Activated CD4-positive, alpha-beta T cell treated with anti-CD3 and anti-CD28 coated beads for 36 hours (primary cell): ENCODE results near the gene ACTRT3. TPM values are rescaled to one million over a fixed set of nuclear protein-coding genes. Genes with fewer than 3 reads are reported as not detected.
"Not testable (repeated sequence)": the region's sequence is repeated elsewhere in the genome, so short reads cannot be mapped to it uniquely, and the experiment has no call there.

Experiments used
- ATAC-seq: fragments of 200-7000 bp; cut with Tn5 transposase; one replicate; pipeline ENCODE4 v1.10.0; 2021; ENCODE audit warnings: mild to moderate bottlenecking, moderate library complexity
- CTCF ChIA-PET: fragments of 350-600 bp; sonication (Branson Sonifier 250); formaldehyde crosslinking; loops from one replicate; lab custom pipeline; 2021; ENCODE audit warnings: antibody characterized with exemption; lab: Charles Lee
- POLR2A ChIA-PET: fragments of 350-600 bp; sonication (Branson Sonifier 250); formaldehyde crosslinking; loops from one replicate; lab custom pipeline; 2021; ENCODE audit warnings: antibody characterized with exemption, inconsistent platforms; lab: Charles Lee
- DNase-seq: peaks from one replicate; pipeline ENCODE4 v3.0.0-alpha.2; 2020
- H3K27ac Mint-ChIP-seq: one replicate; pipeline ENCODE4 v1.8.0; 2021; ENCODE audit warnings: mixed read lengths
- H3K27me3 Mint-ChIP-seq: one replicate; pipeline ENCODE4 v1.8.0; 2021; ENCODE audit warnings: mixed read lengths
- H3K36me3 Mint-ChIP-seq: one replicate; pipeline ENCODE4 v1.8.0; 2021; ENCODE audit warnings: low read depth, mixed read lengths
- H3K4me1 Mint-ChIP-seq: one replicate; pipeline ENCODE4 v1.8.0; 2021; ENCODE audit warnings: mixed read lengths
- H3K4me3 Mint-ChIP-seq: one replicate; pipeline ENCODE4 v1.8.0; 2021; ENCODE audit warnings: mild to moderate bottlenecking, moderate library complexity, mixed read lengths
- H3K9me3 Mint-ChIP-seq: one replicate; pipeline ENCODE4 v1.8.0; 2021; ENCODE audit warnings: low read depth, mixed read lengths
- intact Hi-C, 2 experiments: fragments of 100-400 bp; cut with DNase I in 1 of 2; cut with micrococcal nuclease in 1 of 2; formaldehyde crosslinking; loops; one replicate each; pipeline versions ENCODE4 v1.14.2 to v1.15.1; 2022 to 2024; cut with DNase I, micrococcal nuclease
- total RNA-seq, 2 experiments: library from RNA; stranded (reverse); gene quantifications; one replicate each; pipeline ENCODE4 v1.2.3, GENCODE V29; 2021

Gene ACTRT3
- total RNA-seq, 2 experiments from 2014 or later, result 0.40 to 0.62 TPM

DNA sequence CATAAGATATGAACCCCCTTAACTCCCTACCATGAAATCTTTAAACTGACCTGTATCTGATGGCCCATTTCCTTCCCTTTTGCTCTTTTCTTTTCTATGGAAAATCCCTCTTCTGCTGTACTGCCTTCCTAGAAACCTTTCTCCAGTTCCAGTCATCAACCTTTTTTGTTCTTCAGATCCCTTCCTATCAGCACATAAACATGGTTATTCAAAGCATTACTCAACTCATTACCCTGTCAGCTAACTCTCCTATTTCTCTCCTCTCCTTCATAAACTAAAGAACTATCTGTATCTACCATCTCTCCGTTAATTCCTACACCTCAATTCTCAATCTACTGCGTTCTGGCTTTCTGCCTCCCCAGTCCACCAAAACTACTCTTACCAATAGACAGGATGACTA is 17.5 kb downstream of the ACTRT3 start:
- H3K9me3 Mint-ChIP-seq, result no peaks in the 10 kb centered on the region
- H3K27me3 Mint-ChIP-seq, result peaks cover 13% of the 10 kb centered on the region
- intact Hi-C loops, result no loop called here
- no peaks in the 10 kb centered on the region for H3K36me3 Mint-ChIP-seq
- H3K4me3 Mint-ChIP-seq, result no peak overlapping the region
- no peak overlapping the region for H3K27ac Mint-ChIP-seq
- ChIA-PET CTCF (no interaction called here), POLR2A (no interaction called here)
- peaks cover 11% of the 10 kb centered on the region for H3K4me1 Mint-ChIP-seq
- DNase-seq, result no peak
- no peak for ATAC-seq

- H3K4me3 Mint-ChIP-seq, result no peak overlapping the region
- DNase-seq, result no peak
- H3K27ac Mint-ChIP-seq, result no peak overlapping the region
- H3K27me3 Mint-ChIP-seq, result peaks cover 21% of the 10 kb centered on the region
- no peaks in the 10 kb centered on the region for H3K36me3 Mint-ChIP-seq
- POLR2A ChIA-PET, result no interaction called here
- CTCF ChIA-PET, result no interaction called here
- no peak for ATAC-seq
- intact Hi-C loops, result no loop called here
- peaks cover 11% of the 10 kb centered on the region for H3K4me1 Mint-ChIP-seq
- no peaks in the 10 kb centered on the region for H3K9me3 Mint-ChIP-seq
These were observed 18.7 kb downstream of the ACTRT3 start for GRCh38 chr3:169750665-169751064.

GRCh38 chr3:169748670-169749069 is 20.7 kb downstream of the ACTRT3 start:
- CTCF ChIA-PET, result no interaction called here
- POLR2A ChIA-PET, result no interaction called here
- DNase-seq (no peak), ATAC-seq (peak; percentile 96)
- peaks cover 16% of the 10 kb centered on the region for H3K4me1 Mint-ChIP-seq
- H3K9me3 Mint-ChIP-seq, result no peaks in the 10 kb centered on the region
- H3K36me3 Mint-ChIP-seq, result no peaks in the 10 kb centered on the region
- H3K27ac Mint-ChIP-seq, result no peak overlapping the region
- H3K27me3 Mint-ChIP-seq, result peaks cover 21% of the 10 kb centered on the region
- no peak overlapping the region for H3K4me3 Mint-ChIP-seq
- intact Hi-C loops, result no loop called here

- H3K27ac Mint-ChIP-seq, result no peak overlapping the region
- peaks cover 16% of the 10 kb centered on the region for H3K4me1 Mint-ChIP-seq
- no peak overlapping the region for H3K4me3 Mint-ChIP-seq
- ChIA-PET CTCF (no interaction called here), POLR2A (no interaction called here)
- no peak for DNase-seq
- H3K36me3 Mint-ChIP-seq, result no peaks in the 10 kb centered on the region
- no peak for ATAC-seq
- H3K27me3 Mint-ChIP-seq, result peaks cover 20% of the 10 kb centered on the region
- intact Hi-C loops, result loop anchor here in 1 of 2 experiments (1.0 kb wide), 1 partner anchor 598 kb away; no protein-coding TSS in a partner anchor
- H3K9me3 Mint-ChIP-seq, result no peaks in the 10 kb centered on the region
These were observed 22.4 kb downstream of the ACTRT3 start for GRCh38 chr3:169746924-169747323.

DNA sequence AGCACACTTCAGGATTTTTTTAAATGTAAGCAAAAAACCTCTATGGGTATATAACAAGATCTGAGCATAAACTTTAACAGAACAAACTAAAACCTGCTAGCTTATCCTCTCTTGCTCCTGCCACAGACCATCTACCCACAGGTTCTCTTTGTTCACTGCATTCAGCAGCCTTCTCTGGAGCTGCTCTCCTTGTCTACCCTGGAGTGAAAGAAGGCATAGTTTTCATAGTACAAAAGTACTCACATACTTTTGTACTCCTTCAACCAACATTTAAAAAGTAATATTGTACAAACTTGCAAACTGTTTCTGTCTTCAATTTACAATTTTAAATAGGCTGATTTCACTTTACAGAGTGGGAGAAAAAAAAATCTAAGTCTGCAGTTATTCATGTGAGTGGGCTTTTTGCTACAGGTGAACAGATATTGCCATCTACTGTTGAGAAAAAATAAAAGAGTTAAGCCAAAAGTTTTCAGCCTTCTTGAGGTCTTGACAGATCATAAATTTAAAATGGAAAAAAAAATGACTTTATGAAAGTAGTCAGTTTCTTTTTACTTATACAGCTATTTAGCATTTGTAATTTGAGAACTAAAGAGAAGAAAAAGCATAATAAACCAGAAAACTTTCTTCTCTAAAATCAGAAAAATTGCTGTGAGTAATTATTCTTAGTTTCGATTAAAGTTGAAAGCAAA is 24.9 kb downstream of the ACTRT3 start:
- no peak for ATAC-seq
- Mint-ChIP-seq H3K27me3 (peaks cover 16% of the 10 kb centered on the region), H3K4me3 (no peak overlapping the region), H3K4me1 (peaks cover 16% of the 10 kb centered on the region), H3K27ac (no peak overlapping the region), H3K36me3 (no peaks in the 10 kb centered on the region), H3K9me3 (no peaks in the 10 kb centered on the region)
- no peak for DNase-seq
- intact Hi-C loops, result loop anchor here (2.0 to 5.0 kb wide), 3 partner anchors 597 to 1532 kb away; no protein-coding TSS in a partner anchor
- POLR2A ChIA-PET, result no interaction called here
- CTCF ChIA-PET, result interaction anchor here (0.5 to 1.2 kb wide), 11 partner anchors 10 to 889 kb away, joined by 3 to 10 read pairs (median 3); no protein-coding TSS in a partner anchor

DNA sequence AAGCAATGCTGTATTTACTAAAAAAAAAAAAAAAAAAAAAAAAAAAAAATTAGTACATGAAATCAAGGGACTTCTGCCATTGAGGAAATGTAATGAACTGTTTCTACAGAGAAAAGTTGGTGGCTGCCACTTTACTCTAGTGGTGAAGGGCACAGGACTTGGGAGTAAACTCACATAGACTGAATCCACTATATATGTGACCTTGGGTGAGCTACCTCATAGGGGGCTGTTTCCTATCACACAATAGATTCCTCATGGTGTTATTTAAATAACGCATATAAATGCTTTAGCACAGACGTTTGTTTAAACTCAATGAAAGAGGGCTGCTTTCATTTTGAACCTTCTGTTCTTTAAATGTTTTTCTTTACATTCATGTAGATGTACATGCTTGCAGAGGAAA is 30.3 kb downstream of the ACTRT3 start:
- no peaks in the 10 kb centered on the region for H3K36me3 Mint-ChIP-seq
- H3K27ac Mint-ChIP-seq, result no peak overlapping the region
- H3K9me3 Mint-ChIP-seq, result peaks cover 10% of the 10 kb centered on the region
- intact Hi-C loops, result no loop called here
- ChIA-PET POLR2A (no interaction called here), CTCF (interaction anchor here (1.0 kb wide), 1 partner anchor 17 kb away, joined by 3 read pairs; no protein-coding TSS in a partner anchor)
- DNase-seq, result no peak
- no peaks in the 10 kb centered on the region for H3K4me1 Mint-ChIP-seq
- no peak overlapping the region for H3K4me3 Mint-ChIP-seq
- peaks cover 1% of the 10 kb centered on the region for H3K27me3 Mint-ChIP-seq
- no peak for ATAC-seq

- intact Hi-C loops, POLR2A ChIA-PET: not testable (repeated sequence)
These were observed 37.5 kb downstream of the ACTRT3 start for GRCh38 chr3:169731857-169732256.

DNA sequence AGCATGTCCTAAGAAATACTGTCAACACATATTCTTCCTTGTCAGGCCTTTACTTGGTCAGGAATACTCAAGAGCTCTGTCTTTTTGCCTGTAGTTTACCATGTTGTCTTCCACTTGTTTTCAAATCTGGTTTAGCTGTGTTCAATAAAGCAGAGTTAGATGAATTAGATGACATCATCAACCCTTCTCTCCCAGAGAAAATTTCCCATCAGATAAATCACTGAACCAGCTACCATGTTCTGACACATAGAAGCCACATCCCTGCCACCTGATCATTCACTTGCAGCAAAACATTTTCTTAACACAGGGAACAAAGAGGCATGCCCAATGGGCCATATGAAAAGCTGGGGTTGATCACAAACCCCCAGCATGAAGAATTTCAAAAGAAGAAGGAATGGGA is 46.6 kb downstream of the ACTRT3 start:
- intact Hi-C loops, result no loop called here
- no peak overlapping the region for H3K4me3 Mint-ChIP-seq
- peaks cover 26% of the 10 kb centered on the region for H3K27me3 Mint-ChIP-seq
- no peak overlapping the region for H3K27ac Mint-ChIP-seq
- H3K9me3 Mint-ChIP-seq, result peaks cover 13% of the 10 kb centered on the region
- CTCF ChIA-PET, result interaction anchor here (0.7 kb wide), 1 partner anchor 185 kb away, joined by 3 read pairs; no protein-coding TSS in a partner anchor
- no peaks in the 10 kb centered on the region for H3K36me3 Mint-ChIP-seq
- no peaks in the 10 kb centered on the region for H3K4me1 Mint-ChIP-seq
- POLR2A ChIA-PET, result interaction anchor here (0.6 kb wide), 1 partner anchor 343 kb away, joined by 9 read pairs; no protein-coding TSS in a partner anchor
- DNase-seq, result no peak
- no peak for ATAC-seq

More at GRCh38 chr3:169731857-169732256, 37.5 kb downstream of the ACTRT3 start:
- not testable (repeated sequence) for ATAC-seq, H3K36me3 Mint-ChIP-seq, H3K4me3 Mint-ChIP-seq, H3K4me1 Mint-ChIP-seq, DNase-seq, H3K27ac Mint-ChIP-seq
- H3K9me3 Mint-ChIP-seq, result peaks cover 25% of the 10 kb centered on the region
- peaks cover 35% of the 10 kb centered on the region for H3K27me3 Mint-ChIP-seq
- CTCF ChIA-PET, result interaction anchor here (0.8 to 1.0 kb wide), 2 partner anchors 12 to 289 kb away, joined by 3 to 4 read pairs; no protein-coding TSS in a partner anchor

DNA sequence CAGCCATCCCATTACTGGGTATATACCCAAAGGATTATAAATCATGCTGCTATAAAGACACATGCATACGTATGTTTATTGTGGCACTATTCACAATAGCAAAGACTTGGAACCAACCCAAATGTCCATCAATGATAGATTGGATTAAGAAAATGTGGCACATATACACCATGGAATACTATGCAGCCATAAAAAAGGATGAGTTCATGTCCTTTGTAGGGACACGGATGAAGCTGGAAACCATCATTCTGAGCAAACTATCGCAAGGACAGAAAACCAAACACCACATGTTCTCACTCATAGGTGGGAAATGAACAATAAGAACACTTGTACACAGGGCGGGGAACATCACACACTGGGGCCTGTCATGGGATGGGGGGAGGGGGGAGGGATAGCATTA is 50.9 kb downstream of the ACTRT3 start:
- POLR2A ChIA-PET, H3K36me3 Mint-ChIP-seq, H3K27ac Mint-ChIP-seq, intact Hi-C loops, CTCF ChIA-PET, H3K4me3 Mint-ChIP-seq, H3K9me3 Mint-ChIP-seq, ATAC-seq, H3K4me1 Mint-ChIP-seq, DNase-seq: not testable (repeated sequence)
- H3K27me3 Mint-ChIP-seq, result peaks cover 28% of the 10 kb centered on the region

Other genes starting within 250 kb of the ACTRT3 start
- not detected for gene MECOM, start 105.8 kb downstream of the ACTRT3 start, total RNA-seq
- gene TERC, start 4.5 kb downstream of the ACTRT3 start, total RNA-seq, result 10 to 100 TPM in 1 of 2 experiments, 1 to 10 TPM in 1; 2.6 to 11.1 TPM
- 10 to 100 TPM; 13.6 to 14.2 TPM for gene MYNN, start 3.8 kb upstream of the ACTRT3 start, total RNA-seq
- under 1 TPM; 0.09 to 0.12 TPM for gene LRRIQ4, start 43.3 kb upstream of the ACTRT3 start, total RNA-seq
- 1 to 10 TPM; 3.8 TPM for gene LRRC34, start 43.3 kb upstream of the ACTRT3 start, total RNA-seq
- not detected for gene LRRC31, start 100.4 kb upstream of the ACTRT3 start, total RNA-seq
- not detected for gene SAMD7, start 142.0 kb upstream of the ACTRT3 start, total RNA-seq
- gene SEC62, start 197.2 kb upstream of the ACTRT3 start, total RNA-seq, result 10 to 100 TPM; 62.8 to 74.7 TPM